K562 (cell line): Measurements from ENCODE around the gene GHDC. TPM values are rescaled to one million over a fixed set of nuclear protein-coding genes. Genes with fewer than 3 reads are reported as not detected.

Experiments used
- CHD1 ChIP-seq: fragments of 200-600 bp; sonication (generic); IDR thresholded peaks from one replicate; pipeline ENCODE4 v1.6.1; 2012; ENCODE audit warnings: mild to moderate bottlenecking, moderate library complexity, low read length, inconsistent platforms
- CHD4 ChIP-seq: fragments of 200-600 bp; sonication (generic); IDR thresholded peaks from 3 replicates; pipeline ENCODE4 v1.6.1; 2012; ENCODE audit warnings: low read depth, mild to moderate bottlenecking, mixed read lengths, low read length, inconsistent platforms; ENCODE audit not compliant: insufficient read depth, insufficient replicate concordance, poor library complexity, severe bottlenecking
- FOXM1 ChIP-seq, 2 experiments: fragments of 450-650 bp in 1 of 2; sonication (generic) in 1 of 2; formaldehyde crosslinking in 1 of 2; IDR thresholded peaks; 2 replicates each; pipeline versions ENCODE4 v1.6.1 to v1.9.0; 2017 to 2022; ENCODE audit warnings: low read depth in 2 of 2, mild to moderate bottlenecking in 2 of 2, missing genetic modification reagents in 1 of 2, moderate library complexity in 1 of 2
- FOXO4 ChIP-seq: fragments of 450-650 bp; formaldehyde crosslinking; IDR thresholded peaks from 2 replicates; pipeline ENCODE4 v1.4.0; 2020; ENCODE audit warnings: mild to moderate bottlenecking, moderate library complexity
- FOXP1 ChIP-seq: sonication (generic); formaldehyde crosslinking; IDR thresholded peaks from 2 replicates; pipeline ENCODE4 v1.8.0; 2022; ENCODE audit warnings: mild to moderate bottlenecking, missing genetic modification reagents
- HCFC1 ChIP-seq: IDR thresholded peaks from 2 replicates; pipeline ENCODE4 v1.6.1; 2012; ENCODE audit warnings: low read depth, low read length, improper control_type of control experiment
- OTX1 ChIP-seq: fragments of 450-650 bp; formaldehyde crosslinking; IDR thresholded peaks from 2 replicates; pipeline ENCODE4 v1.4.0; 2022; ENCODE audit warnings: mild to moderate bottlenecking
- PCBP1 ChIP-seq: fragments of 200-400 bp; formaldehyde crosslinking; IDR thresholded peaks from 2 replicates; pipeline ENCODE4 v1.6.1; 2018; ENCODE audit warnings: mild to moderate bottlenecking, low read depth, low read length; ENCODE audit not compliant: poor library complexity, severe bottlenecking
- POU5F1 ChIP-seq: fragments of 150-350 bp; IDR thresholded peaks from 2 replicates; pipeline ENCODE4 v1.6.1; 2014; ENCODE audit warnings: borderline replicate concordance, low read length, low read depth, mild to moderate bottlenecking; ENCODE audit not compliant: partially characterized antibody
- RAD21 ChIP-seq, 2 experiments: fragments of 250-450 bp in 1 of 2; fragments of 450-650 bp in 1 of 2; sonication (Bioruptor Pico) in 1 of 2; formaldehyde crosslinking in 1 of 2; IDR thresholded peaks in 1 of 2; conservative IDR thresholded peaks in 1 of 2; 2 replicates each; pipeline versions ENCODE4 v1.4.0 to v1.8.0; 2020 to 2022; ENCODE audit warnings: mild to moderate bottlenecking in 2 of 2, moderate library complexity in 1 of 2
- SAFB2 ChIP-seq: fragments of 200-400 bp; formaldehyde crosslinking; IDR thresholded peaks from 2 replicates; pipeline ENCODE4 v1.6.1; 2018; ENCODE audit warnings: borderline replicate concordance, low read length, low read depth, moderate library complexity; ENCODE audit not compliant: severe bottlenecking
- TAF7 ChIP-seq: fragments of 450-650 bp; IDR thresholded peaks from 2 replicates; pipeline ENCODE4 v1.6.1; 2016; ENCODE audit warnings: missing genetic modification characterization, missing compliant biosample characterization
- ZC3H4 ChIP-seq: sonication (generic); formaldehyde crosslinking; IDR thresholded peaks from 2 replicates; pipeline ENCODE4 v1.9.0; 2021; ENCODE audit warnings: missing genetic modification reagents, borderline replicate concordance
- ZFP91 ChIP-seq: sonication (generic); formaldehyde crosslinking; IDR thresholded peaks from 2 replicates; pipeline ENCODE4 v1.8.0; 2022; ENCODE audit warnings: mild to moderate bottlenecking, missing genetic modification reagents
- ZNF384 ChIP-seq: IDR thresholded peaks from 2 replicates; pipeline ENCODE4 v1.6.1; 2012; ENCODE audit warnings: low read depth, low read length, improper control_type of control experiment
- ZNF764 ChIP-seq: fragments of 250-450 bp; sonication (Bioruptor Pico); IDR thresholded peaks from 2 replicates; pipeline ENCODE4 v1.4.0; 2020; ENCODE audit warnings: low read depth, mild to moderate bottlenecking, moderate library complexity
- polyA plus RNA-seq, 8 experiments: library from polyadenylated mRNA; depleted of rRNA in 4 of 8; stranded (reverse) in 5 of 8; unstranded in 3 of 8; fragments of >200 nt; fragmentation: Nextera tagmentation in 2 of 8; fragmentation: Illumina TruSeq in 1 of 8; extraction: Ambion mirVana in 2 of 8; extraction: Trizol in 1 of 8; gene quantifications; 2 replicates each; pipeline versions ENCODE4 v1.2.1 to v1.2.3, GENCODE V29; 2011 to 2014; ENCODE audit warnings: inconsistent platforms in 1 of 8, missing spikeins in 1 of 8
- total RNA-seq, 7 experiments: library from RNA; depleted of rRNA in 6 of 7; stranded (reverse); fragments of >200 nt in 6 of 7; fragmentation: Illumina TruSeq in 2 of 7; extraction: Trizol in 2 of 7; gene quantifications; 2 replicates each; pipeline versions ENCODE4 v1.2.1 to v1.2.3, GENCODE V29; 2011 to 2021; ENCODE audit warnings: low replicate concordance in 1 of 7
- TF ChIP-seq, protein P1 (sequence below): fragments of 150-350 bp; IDR thresholded peaks from 2 replicates; pipeline ENCODE4 v1.6.1; 2014; ENCODE audit warnings: low read depth, mild to moderate bottlenecking, low read length, borderline replicate concordance
- TF ChIP-seq, protein P2 (sequence below): sonication (generic); formaldehyde crosslinking; IDR thresholded peaks from 2 replicates; pipeline ENCODE4 v1.8.0; 2022; ENCODE audit warnings: missing genetic modification reagents, mild to moderate bottlenecking, moderate library complexity, borderline replicate concordance

Gene GHDC
- total and polyA plus RNA-seq, 9 of the 15 experiments (the other 6 are each of a cell fraction or from before 2014, with no cell fraction given) = 0.65 to 23.2 (median 11.2) TPM

DNA sequence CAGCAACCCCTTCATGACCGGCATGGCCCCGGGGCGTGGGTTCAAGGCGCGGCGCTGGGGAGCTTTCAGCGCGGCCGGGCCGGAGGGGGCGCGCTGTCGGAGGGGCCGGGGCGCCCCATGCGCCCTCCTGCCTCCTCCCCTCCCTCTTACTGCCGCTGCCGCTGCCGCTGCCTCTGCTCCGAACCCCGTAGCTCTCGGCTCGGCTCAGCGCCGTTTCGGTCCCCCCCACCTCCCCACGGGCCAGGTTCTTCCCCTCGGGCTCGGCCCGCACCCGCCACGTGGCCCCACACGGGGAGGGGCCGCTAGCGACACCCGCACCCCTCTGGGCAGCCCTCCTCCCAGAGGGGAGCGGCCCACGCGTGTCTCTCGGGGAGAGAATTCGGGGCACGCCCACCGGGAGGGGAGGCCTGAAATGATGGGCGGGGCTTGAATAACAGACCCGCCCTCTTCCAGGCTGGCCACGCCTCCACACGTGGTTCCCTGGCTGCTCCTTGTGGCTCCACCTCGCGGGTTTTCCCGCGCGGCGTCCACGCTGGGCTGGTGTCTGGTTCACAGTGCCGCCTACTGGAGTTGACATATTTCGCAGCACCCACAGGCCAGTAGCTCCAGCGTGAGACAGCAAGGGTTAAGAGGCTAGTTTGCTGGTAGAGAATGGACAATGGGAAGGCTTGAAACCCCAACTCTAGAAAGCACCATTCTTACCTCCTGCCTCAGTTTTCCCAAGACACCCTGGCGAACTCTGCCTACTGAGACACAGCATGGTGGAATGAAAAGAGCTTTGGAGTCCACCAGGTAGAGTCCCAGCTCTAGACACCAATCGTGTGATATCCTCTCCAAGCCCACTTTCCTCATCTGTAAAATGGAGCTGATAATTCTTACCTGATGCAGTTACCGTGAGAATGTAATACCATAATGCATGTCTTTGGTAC, 13.1 kb downstream of the GHDC start, which contains the start of gene KCNH4 (continued):
- TF ChIP-seq FOXO4 (CRISPR knock-in tag) (no peak), FOXM1 (IDR thresholded peaks at IDR 0.05; ENCODE audit: low read depth) (no peak), FOXM1 (CRISPR knock-in tag; IDR thresholded peaks at IDR 0.05; ENCODE audit: low read depth) (no peak), FOXP1 (CRISPR knock-in tag) (peak; percentile 58; the same call in 1 of the 2 replicates), PCBP1 (no peak), POU5F1 (no peak), CHD4 (no peak), RAD21 (CRISPR knock-in tag; conservative IDR thresholded peaks at IDR 0.05 in 1 of 2, IDR thresholded peaks at IDR 0.05 in 1 of 2) (peak; percentile 77 to 87), SAFB2 (no peak), CHD1 (no peak), HCFC1 (peak; percentile 43; the same call in 1 of the 2 replicates), TAF7 (tag) (no peak), ZC3H4 (CRISPR knock-in tag) (no peak), ZFP91 (CRISPR knock-in tag) (no peak), ZNF764 (CRISPR knock-in tag) (no peak), OTX1 (CRISPR knock-in tag) (no peak), ZNF384 (no peak)
- TF ChIP-seq, protein P1, sequence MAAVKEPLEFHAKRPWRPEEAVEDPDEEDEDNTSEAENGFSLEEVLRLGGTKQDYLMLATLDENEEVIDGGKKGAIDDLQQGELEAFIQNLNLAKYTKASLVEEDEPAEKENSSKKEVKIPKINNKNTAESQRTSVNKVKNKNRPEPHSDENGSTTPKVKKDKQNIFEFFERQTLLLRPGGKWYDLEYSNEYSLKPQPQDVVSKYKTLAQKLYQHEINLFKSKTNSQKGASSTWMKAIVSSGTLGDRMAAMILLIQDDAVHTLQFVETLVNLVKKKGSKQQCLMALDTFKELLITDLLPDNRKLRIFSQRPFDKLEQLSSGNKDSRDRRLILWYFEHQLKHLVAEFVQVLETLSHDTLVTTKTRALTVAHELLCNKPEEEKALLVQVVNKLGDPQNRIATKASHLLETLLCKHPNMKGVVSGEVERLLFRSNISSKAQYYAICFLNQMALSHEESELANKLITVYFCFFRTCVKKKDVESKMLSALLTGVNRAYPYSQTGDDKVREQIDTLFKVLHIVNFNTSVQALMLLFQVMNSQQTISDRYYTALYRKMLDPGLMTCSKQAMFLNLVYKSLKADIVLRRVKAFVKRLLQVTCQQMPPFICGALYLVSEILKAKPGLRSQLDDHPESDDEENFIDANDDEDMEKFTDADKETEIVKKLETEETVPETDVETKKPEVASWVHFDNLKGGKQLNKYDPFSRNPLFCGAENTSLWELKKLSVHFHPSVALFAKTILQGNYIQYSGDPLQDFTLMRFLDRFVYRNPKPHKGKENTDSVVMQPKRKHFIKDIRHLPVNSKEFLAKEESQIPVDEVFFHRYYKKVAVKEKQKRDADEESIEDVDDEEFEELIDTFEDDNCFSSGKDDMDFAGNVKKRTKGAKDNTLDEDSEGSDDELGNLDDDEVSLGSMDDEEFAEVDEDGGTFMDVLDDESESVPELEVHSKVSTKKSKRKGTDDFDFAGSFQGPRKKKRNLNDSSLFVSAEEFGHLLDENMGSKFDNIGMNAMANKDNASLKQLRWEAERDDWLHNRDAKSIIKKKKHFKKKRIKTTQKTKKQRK = no peak
- TF ChIP-seq, protein P2, sequence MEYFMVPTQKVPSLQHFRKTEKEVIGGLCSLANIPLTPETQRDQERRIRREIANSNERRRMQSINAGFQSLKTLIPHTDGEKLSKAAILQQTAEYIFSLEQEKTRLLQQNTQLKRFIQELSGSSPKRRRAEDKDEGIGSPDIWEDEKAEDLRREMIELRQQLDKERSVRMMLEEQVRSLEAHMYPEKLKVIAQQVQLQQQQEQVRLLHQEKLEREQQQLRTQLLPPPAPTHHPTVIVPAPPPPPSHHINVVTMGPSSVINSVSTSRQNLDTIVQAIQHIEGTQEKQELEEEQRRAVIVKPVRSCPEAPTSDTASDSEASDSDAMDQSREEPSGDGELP (CRISPR knock-in tag) = peak; percentile 88
